Measurements from ENCODE around the gene PEX5.
A peak's percentile ranks its signal among the peaks of the same experiment; 100 is the strongest.
"Not testable (repeated sequence)": the region's sequence is repeated elsewhere in the genome, so short reads cannot be mapped to it uniquely, and the experiment has no call there.

Gene PEX5

DNA sequence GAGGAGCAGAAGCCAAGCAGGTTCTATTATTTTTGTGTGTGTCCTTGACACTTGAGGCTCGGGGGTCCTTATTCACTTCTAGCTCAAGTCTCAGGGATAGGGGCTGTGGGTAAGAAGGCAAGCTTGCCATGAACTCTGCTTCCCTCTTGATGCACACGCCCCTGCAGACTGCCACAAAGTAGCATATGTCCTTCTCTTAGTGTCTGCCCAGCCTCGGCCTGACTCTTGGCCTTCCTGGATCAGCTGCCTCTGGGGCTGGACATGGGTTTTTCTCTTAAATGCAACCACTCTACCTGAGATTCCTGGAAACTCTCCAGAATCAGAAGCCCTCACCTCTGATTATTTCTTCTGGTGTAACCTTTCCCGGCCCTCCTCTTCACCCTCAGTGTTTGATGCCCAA lies 28.2 kb upstream of the PEX5 start:
- no peak for DNase-seq

DNA sequence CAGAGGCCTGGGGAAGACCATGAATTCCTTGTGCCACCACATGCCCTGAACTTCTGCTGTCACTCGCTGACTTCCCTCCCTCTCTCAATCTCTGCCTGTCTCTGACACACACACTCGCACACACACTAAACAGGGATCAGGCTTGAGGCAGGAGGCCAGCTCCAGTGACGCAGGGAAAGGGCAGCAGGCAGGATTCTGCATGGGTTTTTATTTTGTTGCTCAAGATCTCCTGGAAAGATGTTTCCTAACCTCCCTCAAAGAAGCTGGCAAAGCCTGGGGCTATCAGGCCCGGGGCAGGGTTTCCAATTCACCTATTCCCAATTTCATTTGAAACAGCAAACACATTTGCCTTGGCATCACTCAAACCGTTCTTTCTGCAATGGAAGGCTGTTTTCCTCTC lies 27.7 kb upstream of the PEX5 start:
- no peak for DNase-seq

DNA sequence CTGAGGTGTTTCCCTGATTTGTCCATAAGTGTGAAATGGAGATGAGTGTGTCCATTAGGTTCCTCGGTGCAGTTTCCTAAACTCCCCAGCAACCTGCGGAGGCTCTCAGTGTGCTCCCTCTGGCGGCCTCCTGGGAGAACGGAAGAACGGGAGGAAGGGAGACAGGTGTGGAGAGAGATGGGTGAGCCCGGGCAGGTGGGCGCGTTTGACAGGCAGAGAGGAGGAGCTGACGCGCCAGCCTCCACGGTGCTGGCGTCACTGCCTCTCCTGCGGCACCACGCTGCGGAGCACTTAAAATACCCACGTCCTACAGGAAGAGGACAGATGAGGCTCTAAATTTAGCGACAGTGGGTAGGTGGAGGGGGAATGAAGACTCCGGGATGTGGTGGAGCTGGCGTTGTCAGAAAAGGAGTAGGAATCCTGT lies 26.8 kb upstream of the PEX5 start:
- peak; percentile 23 to 42 for DNase-seq

DNA sequence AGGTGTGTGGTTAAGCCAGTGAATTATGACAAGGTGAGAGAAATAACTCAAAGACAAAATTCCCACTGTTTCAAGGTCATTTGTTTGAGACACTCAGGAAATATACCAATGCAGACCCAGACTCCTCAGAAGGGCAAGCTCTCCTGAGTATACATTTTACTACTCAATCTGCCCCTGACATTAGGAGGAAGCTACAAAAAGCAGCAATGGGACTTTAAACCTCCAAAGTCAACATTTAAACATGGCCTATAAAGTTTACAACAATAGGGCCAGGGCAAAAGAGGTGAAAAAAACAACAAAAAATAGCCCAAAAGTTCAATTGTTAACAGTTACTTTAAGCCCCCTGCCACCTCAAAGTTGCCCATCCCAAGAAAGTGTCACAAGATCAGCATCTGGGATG lies 19.5 kb upstream of the PEX5 start:
- no peak for DNase-seq

DNA sequence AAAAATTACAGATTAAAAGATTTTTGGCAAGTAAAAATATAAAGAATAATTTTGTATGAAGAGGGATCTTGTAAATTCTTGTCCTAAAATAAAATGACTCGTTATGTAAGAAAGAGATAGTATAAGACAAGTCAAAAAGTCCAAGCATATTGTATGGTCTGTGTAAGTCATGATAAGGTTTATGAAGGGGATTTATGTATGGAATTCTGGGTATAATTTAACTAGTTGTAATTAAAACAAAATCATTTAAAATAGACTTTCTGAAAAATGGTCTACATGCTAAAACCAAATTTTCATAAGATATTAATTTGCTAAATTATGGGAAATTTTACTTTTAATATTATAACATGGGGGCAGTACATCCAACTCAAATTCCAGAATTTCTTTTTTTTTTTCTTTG lies 17.6 kb upstream of the PEX5 start:
- no peak for DNase-seq

DNA sequence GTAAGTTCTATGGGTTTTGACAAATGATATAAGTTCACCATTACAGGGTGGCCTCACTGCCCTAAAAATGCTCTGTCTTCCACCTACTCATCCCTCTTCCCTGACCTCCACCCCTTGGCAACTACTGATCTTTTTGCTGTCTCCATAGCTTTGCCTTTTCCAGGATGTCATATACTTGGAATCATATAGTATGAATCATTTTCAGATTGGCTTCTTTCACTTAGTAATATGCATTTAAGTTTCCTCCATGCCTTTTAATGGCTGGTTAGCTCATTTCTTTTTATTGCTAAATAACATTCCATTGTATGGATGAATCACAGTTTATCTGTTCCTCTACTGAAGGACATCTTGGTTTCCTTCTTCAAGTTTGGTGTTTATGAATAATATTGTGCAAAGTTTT lies 14.0 kb upstream of the PEX5 start:
- DNase-seq: no peak

DNA sequence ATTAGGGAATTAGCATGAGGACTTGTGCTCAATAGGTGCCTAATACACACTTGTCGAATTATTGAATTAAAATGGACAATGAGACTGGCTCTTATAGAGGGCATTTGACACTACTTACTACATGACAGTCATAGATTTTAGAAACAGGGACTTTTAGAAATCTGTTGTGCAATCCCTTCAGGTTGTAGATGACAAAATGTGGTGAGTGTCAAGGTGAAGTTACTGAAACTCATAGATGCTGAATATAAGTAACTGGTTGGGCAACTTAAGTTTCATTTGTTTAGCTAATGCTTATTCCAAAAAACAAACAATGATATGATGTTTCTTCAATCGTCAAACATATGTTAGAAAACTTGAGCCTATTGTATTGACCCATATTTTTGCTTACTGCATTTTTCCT lies 12.9 kb upstream of the PEX5 start:
- DNase-seq: no peak

DNA sequence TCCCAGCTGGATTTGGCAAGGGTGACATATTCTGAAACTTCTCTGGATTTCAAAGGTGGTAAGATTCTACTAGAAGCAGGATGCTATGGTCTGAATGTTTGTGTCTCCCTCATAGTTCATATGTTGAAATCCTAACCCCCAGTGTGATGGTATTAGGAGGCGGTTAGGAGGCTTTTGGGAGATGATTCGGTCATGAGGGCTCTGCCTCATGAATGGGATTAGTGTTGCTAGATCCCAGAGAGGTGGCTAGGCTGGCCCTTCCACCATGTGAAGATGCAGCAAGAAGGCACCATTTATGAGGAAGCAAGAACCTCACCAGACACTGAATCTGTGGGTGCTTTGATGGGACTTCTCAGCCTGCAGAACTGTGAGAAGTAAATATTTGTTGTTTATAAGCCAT lies 11.0 kb upstream of the PEX5 start:
- no peak for DNase-seq

DNA sequence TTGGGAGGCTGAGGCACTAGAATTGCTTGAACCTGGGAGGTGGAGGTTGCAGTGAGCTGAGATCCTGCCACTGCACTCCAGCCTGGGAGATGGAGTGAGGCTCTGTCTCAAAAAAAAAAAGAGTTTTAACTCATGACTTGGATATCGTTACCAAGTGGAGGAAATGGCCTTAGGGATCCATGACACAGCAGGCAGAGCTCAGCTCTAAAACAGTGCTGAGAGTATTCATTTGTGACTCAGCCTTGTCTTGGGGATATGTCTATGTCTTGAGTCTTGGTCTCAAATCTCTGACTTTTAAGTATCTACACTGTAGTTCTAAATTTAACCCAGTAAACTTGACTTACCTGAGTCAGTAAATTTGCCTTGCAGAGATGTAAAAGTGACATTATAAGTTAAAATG lies 8.8 kb upstream of the PEX5 start:
- DNase-seq: no peak

DNA sequence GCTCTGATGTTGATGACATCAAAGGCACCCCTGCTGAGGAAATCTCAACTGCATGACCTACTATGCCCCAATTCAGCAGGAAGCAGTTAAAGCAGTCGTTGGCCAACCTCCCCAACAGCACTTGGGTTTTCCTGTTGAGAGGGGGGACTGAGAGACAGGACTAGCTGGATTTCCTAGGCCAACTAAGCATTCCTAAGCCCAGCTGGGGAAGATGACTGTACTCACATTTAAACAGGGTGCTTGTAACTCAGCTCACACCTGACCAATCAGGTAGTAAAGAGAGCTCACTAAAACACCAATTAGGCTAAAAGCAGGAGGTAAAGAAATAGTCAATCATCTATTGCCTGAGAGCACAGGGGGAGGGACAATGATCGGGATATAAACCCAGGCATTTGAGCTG lies 3.4 kb upstream of the PEX5 start:
- not testable (repeated sequence) for DNase-seq

DNA sequence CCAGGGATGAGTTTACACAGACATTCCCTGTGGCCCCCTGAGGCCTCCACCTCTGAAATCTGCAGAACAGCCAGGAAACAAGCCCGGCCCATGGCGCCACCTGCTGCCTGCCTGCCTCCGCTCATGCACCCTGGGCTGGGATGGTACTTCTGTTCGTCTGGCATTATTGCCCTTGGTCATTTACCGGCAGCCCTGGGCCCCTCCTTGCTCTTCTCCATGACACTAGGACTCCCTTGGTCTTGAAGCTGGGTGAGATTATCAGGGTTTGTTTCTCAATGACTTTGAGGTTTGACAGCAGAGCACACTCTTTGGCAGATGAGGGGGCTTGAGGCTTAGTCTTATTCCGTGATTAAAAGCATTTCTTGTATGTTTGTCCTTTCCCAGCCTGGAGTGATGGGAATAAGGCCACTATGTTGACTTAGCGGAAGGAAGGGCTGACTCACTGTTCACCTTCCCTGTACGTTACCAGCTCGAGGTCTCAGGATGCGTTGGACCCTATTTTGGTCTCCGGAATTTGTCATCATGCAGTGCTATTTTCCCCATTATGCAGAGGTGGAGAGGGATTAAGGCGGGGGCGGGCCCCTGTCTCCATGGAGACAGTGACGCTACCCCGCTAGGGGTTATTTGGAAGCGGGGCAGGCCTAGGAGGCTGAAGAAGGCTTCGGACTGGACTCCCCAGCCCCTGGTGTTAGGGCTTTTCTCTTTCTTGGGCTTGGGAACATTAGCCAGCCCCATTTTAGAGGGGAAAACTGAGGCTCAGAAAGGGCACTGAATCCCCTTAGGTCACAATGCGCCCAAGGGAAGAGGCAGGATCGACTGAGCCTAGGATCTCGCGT lies 706 bp upstream of the PEX5 start:
- peak; percentile 74 to 75 for DNase-seq

DNA sequence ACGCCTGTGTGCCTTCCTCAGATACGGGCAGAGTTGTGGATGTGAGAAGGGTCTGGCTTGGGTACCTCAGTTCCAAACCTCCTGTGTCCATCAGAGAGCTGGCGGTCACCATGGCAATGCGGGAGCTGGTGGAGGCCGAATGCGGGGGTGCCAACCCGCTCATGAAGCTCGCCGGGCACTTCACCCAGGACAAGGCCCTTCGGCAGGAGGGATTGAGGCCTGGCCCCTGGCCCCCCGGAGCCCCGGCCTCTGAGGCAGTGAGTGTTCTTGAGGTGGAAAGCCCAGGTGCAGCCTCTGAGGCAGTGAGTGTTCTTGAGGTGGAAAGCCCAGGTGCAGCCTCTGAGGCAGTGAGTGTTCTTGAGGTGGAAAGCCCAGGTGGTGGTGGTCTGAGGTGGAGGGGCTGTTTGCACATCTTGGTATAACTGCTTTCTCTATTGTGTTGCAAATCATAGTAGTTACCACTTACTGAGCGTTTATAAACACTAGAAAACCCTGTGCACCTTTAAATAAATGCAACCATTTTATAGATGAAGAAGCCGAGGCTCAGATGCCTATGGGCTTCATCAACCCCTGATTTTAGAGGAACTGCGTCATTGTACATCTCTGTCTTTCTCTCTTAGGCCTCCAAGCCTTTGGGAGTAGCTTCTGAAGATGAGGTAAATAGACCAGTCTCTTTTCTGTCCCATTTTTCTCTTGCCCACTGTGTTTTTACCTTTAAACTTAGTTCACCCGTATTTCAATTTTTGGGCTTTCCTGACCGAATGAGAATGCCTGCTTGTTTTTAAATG lies 976 bp downstream of the PEX5 start:
- peak in 1 of 2 donors; percentile 13 for DNase-seq

DNA sequence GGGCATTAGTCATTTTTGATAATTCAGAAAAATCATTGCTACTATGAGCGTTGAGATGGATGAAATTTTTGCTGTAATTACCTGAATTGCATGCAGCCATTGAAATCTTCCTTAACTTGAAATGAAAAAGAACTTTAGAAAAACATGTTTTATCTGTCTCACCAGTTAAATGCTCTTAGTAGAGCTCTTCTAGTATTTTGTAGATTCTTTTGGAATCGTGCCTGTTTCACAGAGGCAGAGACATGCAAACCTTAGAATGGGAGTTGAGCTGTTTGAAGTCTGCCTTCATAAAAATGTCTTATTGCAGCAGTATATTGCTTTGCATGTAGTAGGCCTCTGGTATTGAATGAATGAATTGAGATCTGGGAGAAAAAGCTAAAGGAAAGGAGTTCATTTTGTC lies 4.2 kb downstream of the PEX5 start:
- no peak for DNase-seq

DNA sequence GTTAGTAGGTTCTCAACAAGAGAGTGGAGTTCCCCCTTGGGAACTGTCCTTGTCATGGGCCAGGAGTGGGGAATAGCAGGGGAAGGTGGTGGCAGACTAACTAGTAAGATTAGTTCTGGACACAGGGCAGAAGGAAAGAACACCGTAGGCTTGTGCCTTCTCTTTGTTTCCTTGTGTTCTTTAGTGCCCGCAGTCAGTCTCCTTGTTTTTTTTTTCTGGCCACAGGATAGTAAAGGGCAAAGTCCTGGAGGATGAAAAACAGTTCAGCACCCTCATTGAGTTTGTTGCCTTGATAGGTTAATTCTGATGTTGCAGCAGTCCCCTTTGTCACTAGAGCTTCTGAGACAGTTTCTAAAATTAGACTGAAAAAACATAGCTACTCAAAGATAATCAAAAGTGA lies 8.4 kb downstream of the PEX5 start:
- no peak for DNase-seq

DNA sequence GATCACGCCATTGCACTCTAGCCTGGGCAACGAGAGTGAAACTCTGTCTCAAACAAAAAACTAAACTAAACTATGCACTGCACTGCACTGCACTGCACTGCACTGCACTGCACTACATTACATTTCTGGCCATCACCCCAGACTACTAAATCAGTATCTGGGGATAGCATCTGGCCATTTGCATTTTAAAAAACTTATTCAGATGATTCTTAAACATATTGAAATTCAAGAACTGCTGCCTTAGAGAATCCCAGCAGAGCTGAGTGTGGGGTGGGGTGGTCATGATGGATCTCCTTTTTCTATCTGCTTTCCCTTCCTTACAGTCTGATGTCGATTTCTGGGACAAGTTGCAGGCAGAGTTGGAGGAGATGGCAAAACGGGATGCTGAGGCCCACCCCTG lies 13.6 kb downstream of the PEX5 start:
- DNase-seq: no peak

DNA sequence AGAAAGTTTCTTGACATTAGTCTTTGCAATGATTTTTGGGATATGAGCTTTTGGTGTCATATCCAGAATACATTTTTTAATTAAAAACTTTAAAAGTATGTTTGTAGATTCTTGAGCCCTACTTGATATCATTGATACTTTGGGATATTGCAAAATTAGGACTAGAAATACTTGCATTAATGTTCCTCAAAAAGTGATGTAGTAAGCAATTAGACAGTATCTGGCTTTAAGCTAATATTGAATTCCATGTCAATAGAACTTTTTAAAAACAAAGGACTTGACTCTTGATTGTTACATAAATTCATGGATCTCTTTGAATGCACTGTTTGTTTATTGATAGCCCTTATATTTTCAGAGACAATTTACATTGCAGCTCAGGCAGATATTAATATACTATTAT lies 15.6 kb downstream of the PEX5 start:
- DNase-seq: no peak

DNA sequence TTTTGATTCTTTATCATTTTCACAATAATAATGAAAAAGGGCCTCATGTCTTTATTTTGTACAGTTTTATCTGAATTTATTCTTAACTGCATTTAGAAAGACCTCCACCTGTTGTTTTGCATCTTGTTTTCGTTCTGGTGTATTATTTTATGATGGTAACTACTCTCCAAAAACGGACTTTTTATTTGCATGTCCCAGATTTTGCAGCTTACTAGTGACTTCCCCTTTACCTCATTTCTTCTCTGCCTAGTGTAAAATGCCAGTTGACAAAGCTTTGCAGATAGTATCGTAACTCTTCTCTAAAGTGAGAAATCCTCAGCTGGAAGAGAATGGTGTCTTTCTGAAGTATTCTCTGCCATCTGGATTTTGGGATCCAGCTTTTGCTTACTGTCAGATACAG lies 17.2 kb downstream of the PEX5 start:
- no peak for DNase-seq

DNA sequence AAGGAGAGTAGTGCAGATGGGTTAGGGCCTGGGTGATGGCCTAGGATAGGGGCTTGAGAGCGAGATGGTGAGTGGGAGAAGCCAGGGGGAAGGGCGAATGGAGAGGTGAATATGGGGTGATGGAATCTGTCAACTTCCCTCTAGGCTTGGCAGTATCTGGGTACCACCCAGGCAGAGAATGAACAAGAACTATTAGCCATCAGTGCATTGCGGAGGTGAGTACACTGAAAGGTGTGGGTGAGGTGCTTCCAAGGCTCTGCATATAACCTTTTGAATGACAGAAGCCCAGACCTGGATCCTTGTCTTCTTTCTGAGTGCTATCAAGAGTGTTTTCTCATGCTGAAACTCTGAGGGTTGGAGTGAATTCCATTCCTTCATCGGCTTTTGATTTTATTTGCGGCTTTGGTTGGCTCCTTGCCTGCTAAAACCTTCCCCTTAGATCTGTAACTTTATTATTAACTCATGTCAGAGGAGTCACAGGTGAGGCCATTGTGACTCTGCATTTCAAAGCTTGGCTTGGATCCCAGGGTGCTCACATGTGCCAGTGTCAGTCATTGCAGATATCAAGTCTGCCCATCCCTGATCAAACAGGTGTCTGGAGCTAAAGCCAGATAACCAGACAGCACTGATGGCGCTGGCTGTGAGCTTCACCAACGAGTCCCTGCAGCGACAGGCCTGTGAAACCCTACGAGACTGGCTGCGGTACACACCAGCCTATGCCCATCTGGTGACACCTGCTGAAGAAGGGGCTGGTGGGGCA lies 18.6 kb downstream of the PEX5 start:
- no peak for DNase-seq

DNA sequence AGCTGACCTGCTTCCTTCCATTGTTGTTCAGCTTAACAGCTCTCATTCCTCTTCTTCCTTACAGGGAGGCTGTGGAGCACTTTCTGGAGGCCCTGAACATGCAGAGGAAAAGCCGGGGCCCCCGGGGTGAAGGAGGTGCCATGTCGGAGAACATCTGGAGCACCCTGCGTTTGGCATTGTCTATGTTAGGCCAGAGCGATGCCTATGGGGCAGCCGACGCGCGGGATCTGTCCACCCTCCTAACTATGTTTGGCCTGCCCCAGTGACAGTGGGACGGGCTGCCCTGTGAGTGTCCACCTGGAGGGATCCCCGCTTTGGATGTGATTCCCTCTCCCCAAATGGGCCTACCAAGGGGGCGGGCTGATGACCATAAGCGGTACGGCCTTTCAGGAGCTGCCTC lies 20.5 kb downstream of the PEX5 start:
- DNase-seq: no peak

DNA sequence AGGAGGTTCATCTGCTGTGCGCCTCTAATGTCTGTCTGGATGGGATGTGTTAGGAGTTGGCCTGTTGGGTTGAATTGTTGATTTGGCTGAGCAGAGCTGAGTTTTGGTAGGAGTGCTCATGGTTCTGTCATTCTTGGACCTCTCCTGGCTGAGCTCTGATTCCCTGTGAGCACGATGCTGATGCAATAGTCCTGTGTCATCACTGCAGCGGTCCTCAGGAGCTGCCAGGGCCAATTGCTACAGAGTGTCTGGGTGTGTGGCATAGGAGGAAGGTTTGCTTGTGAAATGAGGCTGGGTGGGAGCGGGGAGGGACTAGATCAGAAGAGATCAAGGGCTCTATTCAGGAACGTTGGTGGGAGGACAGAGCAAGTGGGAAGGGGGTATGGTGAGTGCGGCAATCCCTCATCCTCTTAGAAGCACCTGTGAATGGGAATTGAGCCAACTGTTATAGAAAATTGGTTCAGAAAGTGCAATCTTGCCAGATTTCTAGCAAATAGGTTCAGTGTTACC lies 21.2 kb downstream of the PEX5 start:
- DNase-seq: no peak

DNA sequence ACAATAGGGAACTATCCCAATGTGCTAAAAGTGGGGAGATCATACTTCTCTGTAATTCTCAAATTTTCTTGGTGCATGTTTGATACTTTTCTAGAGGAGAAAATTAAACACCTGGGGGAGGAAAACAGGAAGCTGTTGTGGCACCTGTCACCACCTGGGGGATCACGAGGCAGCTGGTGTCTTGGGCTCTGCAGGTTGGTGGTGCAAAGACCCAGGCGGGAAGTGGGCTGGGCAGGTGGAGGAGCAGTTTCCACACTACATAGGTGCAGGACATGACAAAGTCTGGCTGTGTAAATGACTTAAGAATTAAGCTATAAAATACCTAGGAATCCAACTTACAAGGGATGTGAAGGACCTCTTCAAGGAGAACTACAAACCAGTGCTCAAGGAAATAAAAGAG lies 23.2 kb downstream of the PEX5 start:
- DNase-seq: no peak

DNA sequence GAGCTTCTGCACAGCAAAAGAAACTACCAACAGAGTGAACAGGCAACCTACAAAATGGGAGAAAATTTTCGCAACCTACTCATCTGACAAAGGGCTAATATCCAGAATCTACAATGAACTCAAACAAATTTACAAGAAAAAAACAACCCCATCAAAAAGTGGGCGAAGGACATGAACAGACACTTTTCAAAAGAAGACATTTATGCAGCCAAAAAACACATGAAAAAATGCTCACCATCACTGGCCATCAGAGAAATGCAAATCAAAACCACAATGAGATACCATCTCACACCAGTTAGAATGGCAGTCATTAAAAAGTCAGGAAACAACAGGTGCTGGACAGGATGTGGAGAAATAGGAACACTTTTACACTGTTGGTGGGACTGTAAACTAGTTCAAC lies 24.3 kb downstream of the PEX5 start:
- DNase-seq: not testable (repeated sequence)

DNA sequence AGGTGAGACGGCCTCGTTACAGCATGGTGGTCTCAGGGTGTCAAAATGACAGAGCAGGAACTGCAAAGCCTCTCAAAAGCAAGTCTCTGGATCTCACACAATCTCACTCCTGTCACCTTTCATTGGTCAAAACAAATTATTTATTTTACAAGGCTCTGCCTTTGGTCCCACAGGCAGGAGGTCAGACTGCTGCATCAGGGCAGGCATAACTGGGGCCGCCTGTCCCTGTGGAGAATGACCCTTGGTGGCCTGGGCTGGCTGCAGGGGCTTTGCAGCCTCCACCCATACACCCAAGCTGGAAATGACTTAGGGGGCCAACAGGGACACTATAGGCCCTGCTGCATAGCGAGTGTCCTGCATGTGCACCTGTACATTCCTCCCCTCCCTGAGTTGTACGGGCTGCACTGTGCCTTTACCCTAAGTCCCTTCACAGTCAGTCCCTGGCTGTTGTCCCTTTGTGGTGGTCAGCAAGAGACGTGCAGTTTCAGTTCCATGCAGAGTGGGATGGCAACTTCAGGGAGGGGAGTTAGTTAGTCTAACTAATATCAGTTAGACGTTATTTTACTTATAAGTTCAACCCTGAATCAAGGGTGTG lies 28.1 kb downstream of the PEX5 start:
- no peak for DNase-seq

Measured in stimulated activated CD4-positive, alpha-beta T cell treated with anti-CD3 and anti-CD28 coated beads, Interleukin-2, amount 100 ng/mL, for 24 hours (primary cell).